NCI-H2081 (cell line): ENCODE results near the gene NXPH4.

Experiments
- DNase-seq, 2 experiments: peaks; one replicate each; lab custom pipeline; 2025; lab: John Stamatoyannopoulos, UW

NXPH4 gene

GRCh38 chr12:57219205-57219992 lies 2.8 kb downstream of the NXPH4 start:
- no peak for DNase-seq

GRCh38 chr12:57219993-57220754 lies 3.6 kb downstream of the NXPH4 start:
- DNase-seq: no peak

- DNase-seq: no peak
Observed at GRCh38 chr12:57220770-57221168, 4.2 kb downstream of the NXPH4 start.

GRCh38 chr12:57221169-57221917 lies 4.7 kb downstream of the NXPH4 start:
- DNase-seq: no peak

- DNase-seq: no peak
Observed at GRCh38 chr12:57222286-57223190, 5.9 kb downstream of the NXPH4 start.

GRCh38 chr12:57223191-57224165 lies 6.9 kb downstream of the NXPH4 start:
- DNase-seq: no peak

GRCh38 chr12:57224278-57224972 lies 7.8 kb downstream of the NXPH4 start:
- DNase-seq: no peak

GRCh38 chr12:57224973-57225679 lies 8.5 kb downstream of the NXPH4 start:
- no peak for DNase-seq

- no peak for DNase-seq
Observed at GRCh38 chr12:57225680-57226210, 9.2 kb downstream of the NXPH4 start.

GRCh38 chr12:57226588-57227314 lies 10.2 kb downstream of the NXPH4 start:
- DNase-seq: no peak

- no peak for DNase-seq
Observed at GRCh38 chr12:57227315-57228115, 10.9 kb downstream of the NXPH4 start.

- no peak for DNase-seq
Observed at GRCh38 chr12:57229046-57229633, 12.5 kb downstream of the NXPH4 start.

- peak; percentile 94 to 97 for DNase-seq
Observed at GRCh38 chr12:57229634-57230380, 13.2 kb downstream of the NXPH4 start, which contains the start of gene SHMT2. TSS of gene SHMT2 (plus strand) at chr12:57229711. CDS start at chr12:57229779, 68 bp downstream.

- no peak for DNase-seq
Observed at GRCh38 chr12:57230381-57231155, 14.0 kb downstream of the NXPH4 start.
